Stimulated activated CD8-positive, alpha-beta memory T cell treated with anti-CD3 and anti-CD28 coated beads, Interleukin-15, amount 100 ng/mL, for 24 hours (primary cell): ENCODE data around the gene LDLRAP1.

ENCODE experiments used
- DNase-seq: peaks from one replicate; pipeline ENCODE4 v3.0.0-alpha.2; 2020; ENCODE audit warnings: low read depth

Gene LDLRAP1

GRCh38 chr1:25562928-25563283, 19.5 kb downstream of the LDLRAP1 start:
- DNase-seq, result no peak

GRCh38 chr1:25563330-25564215, 20.2 kb downstream of the LDLRAP1 start:
- no peak for DNase-seq

- DNase-seq, result no peak
Measured at GRCh38 chr1:25564777-25565574, 21.6 kb downstream of the LDLRAP1 start.

GRCh38 chr1:25565626-25566025, 22.2 kb downstream of the LDLRAP1 start:
- DNase-seq, result no peak

- DNase-seq, result no peak
Measured at GRCh38 chr1:25566176-25566729, 22.8 kb downstream of the LDLRAP1 start.

GRCh38 chr1:25566730-25567341, 23.4 kb downstream of the LDLRAP1 start:
- no peak for DNase-seq

- no peak for DNase-seq
Measured at GRCh38 chr1:25567710-25568089, 24.3 kb downstream of the LDLRAP1 start.

- DNase-seq, result no peak
Measured at GRCh38 chr1:25568090-25568833, 24.9 kb downstream of the LDLRAP1 start.

- DNase-seq, result no peak
Measured at GRCh38 chr1:25568834-25569596, 25.6 kb downstream of the LDLRAP1 start.

- no peak for DNase-seq
Measured at GRCh38 chr1:25569597-25570396, 26.4 kb downstream of the LDLRAP1 start.

- no peak for DNase-seq
Measured at GRCh38 chr1:25570798-25571521, 27.6 kb downstream of the LDLRAP1 start.

- DNase-seq, result no peak
Measured at GRCh38 chr1:25571522-25571970, 28.1 kb downstream of the LDLRAP1 start.

GRCh38 chr1:25572107-25572506, 28.7 kb downstream of the LDLRAP1 start:
- DNase-seq, result no peak

- DNase-seq, result peak; percentile 31
Measured at GRCh38 chr1:25572708-25573590, 29.5 kb downstream of the LDLRAP1 start.

- DNase-seq, result no peak
Measured at GRCh38 chr1:25573591-25573930, 30.2 kb downstream of the LDLRAP1 start.

GRCh38 chr1:25573961-25574360, 30.6 kb downstream of the LDLRAP1 start:
- no peak for DNase-seq

- no peak for DNase-seq
Measured at GRCh38 chr1:25575191-25575590, 31.8 kb downstream of the LDLRAP1 start.

GRCh38 chr1:25576459-25577133, 33.2 kb downstream of the LDLRAP1 start:
- no peak for DNase-seq
